HG03432 (cell line): Measurements from ENCODE around the gene USP32.
"Not testable (repeated sequence)": the region's sequence is repeated elsewhere in the genome, so short reads cannot be mapped to it uniquely, and the experiment has no call there.

ENCODE experiments used
- ATAC-seq: cut with Tn5 transposase; IDR thresholded peaks from one replicate; pipeline ENCODE4 v1.9.1; 2021; ENCODE audit warnings: mild to moderate bottlenecking, moderate library complexity; ENCODE audit not compliant: unreplicated experiment

USP32 gene

GRCh38 chr17:60186846-60187745 lies 204.8 kb downstream of the USP32 start:
- ATAC-seq: not testable (repeated sequence)

- ATAC-seq: not testable (repeated sequence)
These were observed 205.6 kb downstream of the USP32 start for GRCh38 chr17:60186372-60186771.

GRCh38 chr17:60180380-60180779 lies 211.6 kb downstream of the USP32 start:
- ATAC-seq: not testable (repeated sequence)

- ATAC-seq: not testable (repeated sequence)
These were observed 213.8 kb downstream of the USP32 start for GRCh38 chr17:60178180-60178579.

GRCh38 chr17:60176763-60177162 lies 215.2 kb downstream of the USP32 start:
- not testable (repeated sequence) for ATAC-seq

GRCh38 chr17:60174767-60175166 lies 217.2 kb downstream of the USP32 start:
- ATAC-seq: not testable (repeated sequence)

GRCh38 chr17:60174035-60174434 lies 217.9 kb downstream of the USP32 start:
- no peak for ATAC-seq

- no peak for ATAC-seq
These were observed 218.6 kb downstream of the USP32 start for GRCh38 chr17:60173304-60173819.

GRCh38 chr17:60171753-60172079 lies 220.2 kb downstream of the USP32 start:
- no peak for ATAC-seq

GRCh38 chr17:60170835-60171752 lies 220.8 kb downstream of the USP32 start:
- no peak for ATAC-seq

- no peak for ATAC-seq
These were observed 221.8 kb downstream of the USP32 start for GRCh38 chr17:60169921-60170817.

GRCh38 chr17:60168654-60169053 lies 223.3 kb downstream of the USP32 start:
- no peak for ATAC-seq

- no peak for ATAC-seq
These were observed 224.7 kb downstream of the USP32 start for GRCh38 chr17:60167065-60167741.

GRCh38 chr17:60165971-60166370 lies 226.0 kb downstream of the USP32 start:
- no peak for ATAC-seq

- ATAC-seq: no peak
These were observed 226.7 kb downstream of the USP32 start for GRCh38 chr17:60165223-60165622.

- ATAC-seq: no peak
These were observed 227.2 kb downstream of the USP32 start for GRCh38 chr17:60164697-60165096.

GRCh38 chr17:60164164-60164563 lies 227.8 kb downstream of the USP32 start:
- ATAC-seq: no peak

GRCh38 chr17:60163108-60163784 lies 228.7 kb downstream of the USP32 start:
- ATAC-seq: no peak

- no peak for ATAC-seq
These were observed 230.2 kb downstream of the USP32 start for GRCh38 chr17:60161598-60162330.
